Activated CD8-positive, alpha-beta memory T cell treated with anti-CD3 and anti-CD28 coated beads for 4 hours (primary cell): Measurements from ENCODE around the gene PTGER4.
A peak's percentile ranks its signal among the peaks of the same experiment; 100 is the strongest.

Experiments
- DNase-seq, 2 donors: peaks; one replicate each; pipeline ENCODE4 v3.0.0-alpha.2; 2020; ENCODE audit warnings: low read depth in 2 of 2

PTGER4 gene

GRCh38 chr5:40669606-40670390 is 9.9 kb upstream of the PTGER4 start:
- no peak for DNase-seq

GRCh38 chr5:40672425-40672824 is 7.3 kb upstream of the PTGER4 start:
- DNase-seq: no peak

GRCh38 chr5:40674661-40675235 is 5.0 kb upstream of the PTGER4 start:
- DNase-seq: no peak

- no peak for DNase-seq
Measured at GRCh38 chr5:40675396-40676133, 4.2 kb upstream of the PTGER4 start.

GRCh38 chr5:40676613-40677343 is 2.9 kb upstream of the PTGER4 start:
- DNase-seq: no peak

- no peak for DNase-seq
Measured at GRCh38 chr5:40677456-40677855, 2.3 kb upstream of the PTGER4 start.

- DNase-seq: no peak
Measured at GRCh38 chr5:40678026-40678425, 1.7 kb upstream of the PTGER4 start.

- no peak for DNase-seq
Measured at GRCh38 chr5:40678460-40679147, 1.1 kb upstream of the PTGER4 start.

GRCh38 chr5:40679148-40679912 is 385 bp upstream of the PTGER4 start:
- peak; percentile 82 to 85 for DNase-seq

GRCh38 chr5:40680741-40681362 is 1.1 kb downstream of the PTGER4 start:
- peak in 1 of 2 donors; percentile 28 for DNase-seq

- no peak for DNase-seq
Measured at GRCh38 chr5:40681363-40682153, 1.8 kb downstream of the PTGER4 start.

GRCh38 chr5:40682154-40683017 is 2.7 kb downstream of the PTGER4 start:
- DNase-seq: no peak

GRCh38 chr5:40683305-40683704 is 3.6 kb downstream of the PTGER4 start:
- no peak for DNase-seq

GRCh38 chr5:40685193-40685592 is 5.5 kb downstream of the PTGER4 start:
- DNase-seq: no peak

- DNase-seq: no peak
Measured at GRCh38 chr5:40685976-40686486, 6.3 kb downstream of the PTGER4 start.

- DNase-seq: no peak
Measured at GRCh38 chr5:40687321-40687720, 7.6 kb downstream of the PTGER4 start.

GRCh38 chr5:40688127-40688761 is 8.5 kb downstream of the PTGER4 start:
- peak; percentile 72 to 77 for DNase-seq

GRCh38 chr5:40688996-40689395 is 9.3 kb downstream of the PTGER4 start:
- no peak for DNase-seq
